Left lung (tissue), 10 donors: ENCODE measurements around the gene SPEM2. TPM values are rescaled to one million over a fixed set of nuclear protein-coding genes. Genes with fewer than 3 reads are reported as not detected.

Source experiments
- ATAC-seq: fragments of 200-7000 bp; cut with Tn5 transposase; one replicate; pipeline ENCODE4 v1.9.1; 2020; ENCODE audit warnings: moderate library complexity
- DNase-seq, 4 donors: peaks; one replicate each; pipeline ENCODE4 v3.0.0-alpha.2; 2013 to 2020
- H3K27ac ChIP-seq, 2 donors: fragments of 200-600 bp; sonication (generic) in 1 of 2; one replicate each; pipeline versions ENCODE4 v1.5.0 to v1.8.0; 2020 to 2021
- H3K27me3 ChIP-seq, 2 donors: fragments of 200-600 bp; sonication (generic) in 1 of 2; one replicate each; pipeline versions ENCODE4 v1.5.0 to v1.8.0; 2020 to 2021
- H3K36me3 ChIP-seq, 2 donors: fragments of 200-600 bp; sonication (generic) in 1 of 2; one replicate each; pipeline versions ENCODE4 v1.5.0 to v1.8.0; 2020 to 2021
- H3K4me1 ChIP-seq, 2 donors: fragments of 200-600 bp; one replicate each; pipeline ENCODE4 v1.8.0; 2021
- H3K4me3 ChIP-seq, 2 donors: fragments of 200-600 bp; sonication (generic) in 1 of 2; one replicate each; pipeline versions ENCODE4 v1.5.0 to v1.8.0; 2020 to 2021; ENCODE audit warnings: mild to moderate bottlenecking in 1 of 2
- H3K9me3 ChIP-seq, 2 donors: fragments of 200-600 bp; sonication (generic) in 1 of 2; one replicate each; pipeline versions ENCODE4 v1.5.0 to v1.8.0; 2020 to 2021
- CTCF ChIP-seq, 2 donors: fragments of 200-600 bp; sonication (generic) in 1 of 2; IDR thresholded peaks; one replicate each; pipeline versions ENCODE4 v1.5.0 to v1.8.0; 2021; ENCODE audit warnings: antibody characterized with exemption in 2 of 2
- intact Hi-C, 2 donors: fragments of 100-400 bp; cut with DNase I; formaldehyde crosslinking; loops; one replicate each; pipeline versions ENCODE4 v1.11.2 to v1.14.2; 2022
- polyA plus RNA-seq, 6 donors: library from polyadenylated mRNA; unstranded; fragments of 120-200 nt; gene quantifications; one replicate each; pipeline ENCODE4 v1.2.1, GENCODE V29; 2013; ENCODE audit not compliant: insufficient read length in 6 of 6
- total RNA-seq, 2 donors: library from RNA; stranded (reverse); fragmentation: NEBNext Ultra II Directional; extraction: Animal tissue kit (Norgen Biotek cat#: 25700); gene quantifications; one replicate each; pipeline ENCODE4 v1.2.1, GENCODE V29; 2021
- donor health status: DM: no; HTN: yes; CAD: no.
- donor health status: DM: no; HTN: no; CAD: no.

The SPEM2 gene
- total and polyA plus RNA-seq, 8 donors, result not detected

DNA sequence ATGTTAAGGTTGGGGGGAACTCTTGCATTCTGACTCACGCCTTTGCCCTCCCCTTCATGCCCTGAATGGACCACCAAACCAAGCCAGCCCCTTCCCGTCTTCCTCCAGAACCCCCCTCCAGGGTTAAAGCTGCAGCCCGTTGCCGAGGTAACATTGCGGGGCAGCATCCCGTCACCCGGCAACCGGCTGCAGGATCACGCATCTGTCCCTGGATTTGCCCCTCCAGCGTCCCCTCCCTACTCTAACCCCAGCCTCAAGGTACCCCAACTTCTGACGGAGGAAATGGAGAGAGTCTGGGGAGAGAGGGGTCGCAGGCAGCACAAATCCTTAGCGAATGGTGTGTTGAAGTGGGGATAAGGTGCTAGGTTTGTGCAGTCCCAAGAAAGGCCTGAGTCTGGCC, 18.3 kb upstream of the SPEM2 start:
- H3K9me3 ChIP-seq, result no peaks in the 10 kb centered on the region
- no peak for TF ChIP-seq CTCF (IDR thresholded peaks at IDR 0.05)
- H3K27ac ChIP-seq, result no peak overlapping the region
- no peaks in the 10 kb centered on the region for H3K36me3 ChIP-seq
- intact Hi-C loops, result no loop called here
- ATAC-seq, result no peak
- H3K27me3 ChIP-seq, result peaks cover 0 to 37% of the 10 kb centered on the region in 2 donors
- DNase-seq, result no peak
- H3K4me3 ChIP-seq, result no peak overlapping the region
- peaks cover 7 to 26% of the 10 kb centered on the region in 2 donors for H3K4me1 ChIP-seq

DNA sequence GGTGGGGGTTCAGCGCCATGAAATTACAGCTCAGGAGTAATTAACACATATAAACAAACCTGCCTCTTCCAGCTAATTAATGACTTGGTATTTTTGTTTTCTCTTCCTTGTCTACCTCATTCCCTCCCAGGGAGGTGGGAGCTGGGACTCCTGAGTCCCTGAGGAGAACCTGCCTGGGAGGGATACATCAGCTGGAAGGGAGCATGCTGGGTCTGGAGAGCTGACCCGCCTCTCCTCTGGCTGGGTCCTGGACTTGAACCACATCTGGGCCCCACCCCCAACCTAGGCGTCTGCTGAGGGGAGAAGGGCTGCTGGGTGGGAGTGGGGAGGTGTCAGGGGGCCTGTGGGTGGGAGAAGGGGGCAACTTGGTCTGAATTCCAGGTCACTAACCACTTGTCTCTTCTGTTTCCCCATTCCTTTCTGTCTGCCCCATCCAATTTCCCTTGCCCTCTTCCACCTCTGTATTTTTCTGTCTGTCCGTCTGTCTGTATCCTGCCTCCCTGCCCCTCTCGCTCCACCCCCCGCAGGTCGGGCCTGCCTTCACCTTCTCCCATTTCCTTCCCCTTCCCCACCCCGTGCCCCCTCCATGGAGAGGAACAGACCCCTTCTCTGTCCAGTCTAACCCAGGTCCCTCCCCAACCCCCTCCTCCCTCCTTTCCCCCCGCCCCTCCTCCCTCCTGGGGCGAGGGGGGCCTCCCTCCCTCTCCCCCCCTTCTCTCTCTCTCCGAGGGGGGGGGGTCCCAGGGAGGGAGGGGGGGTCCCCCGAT, 17.7 kb upstream of the SPEM2 start, which contains the start of gene NLGN2:
Gene NLGN2 (plus strand): TSS at position 361 of the 767 bp plus-strand sequence. CDS start 411 bp downstream, outside the sequence.
- no peak for DNase-seq
- peaks cover 0 to 37% of the 10 kb centered on the region in 2 donors for H3K27me3 ChIP-seq
- no peaks in the 10 kb centered on the region for H3K36me3 ChIP-seq
- intact Hi-C loops, result no loop called here
- H3K9me3 ChIP-seq, result no peaks in the 10 kb centered on the region
- H3K27ac ChIP-seq, result no peak within 1 kb of the TSS
- H3K4me1 ChIP-seq, result peaks cover 6 to 21% of the 10 kb centered on the region in 2 donors
- no peak within 1 kb of the TSS for H3K4me3 ChIP-seq
- TF ChIP-seq CTCF (IDR thresholded peaks at IDR 0.05), result no peak
- ATAC-seq, result no peak

DNA sequence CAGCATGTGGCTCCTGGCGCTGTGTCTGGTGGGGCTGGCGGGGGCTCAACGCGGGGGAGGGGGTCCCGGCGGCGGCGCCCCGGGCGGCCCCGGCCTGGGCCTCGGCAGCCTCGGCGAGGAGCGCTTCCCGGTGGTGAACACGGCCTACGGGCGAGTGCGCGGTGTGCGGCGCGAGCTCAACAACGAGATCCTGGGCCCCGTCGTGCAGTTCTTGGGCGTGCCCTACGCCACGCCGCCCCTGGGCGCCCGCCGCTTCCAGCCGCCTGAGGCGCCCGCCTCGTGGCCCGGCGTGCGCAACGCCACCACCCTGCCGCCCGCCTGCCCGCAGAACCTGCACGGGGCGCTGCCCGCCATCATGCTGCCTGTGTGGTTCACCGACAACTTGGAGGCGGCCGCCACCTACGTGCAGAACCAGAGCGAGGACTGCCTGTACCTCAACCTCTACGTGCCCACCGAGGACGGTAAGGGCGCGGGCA, 17.1 kb upstream of the SPEM2 start:
- Histone ChIP-seq H3K27ac (no peak overlapping the region), H3K4me1 (peaks cover under 1 to 15% of the 10 kb centered on the region in 2 donors), H3K9me3 (no peaks in the 10 kb centered on the region), H3K4me3 (no peak overlapping the region), H3K27me3 (peaks cover 0 to 37% of the 10 kb centered on the region in 2 donors), H3K36me3 (no peaks in the 10 kb centered on the region)
- intact Hi-C loops, result no loop called here
- DNase-seq (no peak), ATAC-seq (no peak)
- TF ChIP-seq CTCF (IDR thresholded peaks at IDR 0.05), result no peak

GRCh38 chr17:7408863-7409262, 16.6 kb upstream of the SPEM2 start:
- no peaks in the 10 kb centered on the region for H3K9me3 ChIP-seq
- no peak for DNase-seq
- intact Hi-C loops, result no loop called here
- H3K4me3 ChIP-seq, result no peak overlapping the region
- peaks cover 0 to 37% of the 10 kb centered on the region in 2 donors for H3K27me3 ChIP-seq
- H3K36me3 ChIP-seq, result no peaks in the 10 kb centered on the region
- H3K27ac ChIP-seq, result no peak overlapping the region
- peaks cover 0 to 11% of the 10 kb centered on the region in 2 donors for H3K4me1 ChIP-seq
- no peak for ATAC-seq
- TF ChIP-seq CTCF (IDR thresholded peaks at IDR 0.05), result no peak

- intact Hi-C loops, result no loop called here
- Histone ChIP-seq H3K4me1 (peaks cover 0 to 11% of the 10 kb centered on the region in 2 donors), H3K27me3 (peaks cover 0 to 34% of the 10 kb centered on the region in 2 donors)
Observed at GRCh38 chr17:7409716-7410115, 15.7 kb upstream of the SPEM2 start.

More at GRCh38 chr17:7409716-7410115, 15.7 kb upstream of the SPEM2 start:
- no peak for TF ChIP-seq CTCF (IDR thresholded peaks at IDR 0.05)
- H3K36me3 ChIP-seq, result no peaks in the 10 kb centered on the region
- H3K4me3 ChIP-seq, result no peak overlapping the region
- H3K27ac ChIP-seq, result no peak overlapping the region
- ATAC-seq (no peak), DNase-seq (no peak)
- H3K9me3 ChIP-seq, result no peaks in the 10 kb centered on the region
